Tibial nerve (tissue), 4 donors: ENCODE data around the gene DENND2A.

ENCODE experiments used
- EP300 ChIP-seq, 2 donors: sonication (generic); formaldehyde crosslinking; IDR thresholded peaks; one replicate each; pipeline ENCODE4 v1.6.1; 2017; ENCODE audit warnings: antibody characterized with exemption in 2 of 2, mild to moderate bottlenecking in 1 of 2
- POLR2A ChIP-seq, 2 donors: fragments of 450-650 bp; IDR thresholded peaks; one replicate each; pipeline ENCODE4 v1.6.1; 2017; ENCODE audit warnings: antibody characterized with exemption in 2 of 2, mild to moderate bottlenecking in 2 of 2, moderate library complexity in 2 of 2
- TF ChIP-seq, protein P1 (sequence below), 5 experiments: fragments of 200-600 bp in 3 of 5; fragments of 450-650 bp in 2 of 5; sonication (generic) in 3 of 5; IDR thresholded peaks; one replicate each; pipeline ENCODE4 v1.5.1; 2016 to 2019; ENCODE audit warnings: antibody characterized with exemption in 5 of 5, mild to moderate bottlenecking in 3 of 5, moderate library complexity in 2 of 5

GRCh38 chr7:140654109-140654387 lies 13.4 kb upstream of the DENND2A start:
- TF ChIP-seq, protein P1, sequence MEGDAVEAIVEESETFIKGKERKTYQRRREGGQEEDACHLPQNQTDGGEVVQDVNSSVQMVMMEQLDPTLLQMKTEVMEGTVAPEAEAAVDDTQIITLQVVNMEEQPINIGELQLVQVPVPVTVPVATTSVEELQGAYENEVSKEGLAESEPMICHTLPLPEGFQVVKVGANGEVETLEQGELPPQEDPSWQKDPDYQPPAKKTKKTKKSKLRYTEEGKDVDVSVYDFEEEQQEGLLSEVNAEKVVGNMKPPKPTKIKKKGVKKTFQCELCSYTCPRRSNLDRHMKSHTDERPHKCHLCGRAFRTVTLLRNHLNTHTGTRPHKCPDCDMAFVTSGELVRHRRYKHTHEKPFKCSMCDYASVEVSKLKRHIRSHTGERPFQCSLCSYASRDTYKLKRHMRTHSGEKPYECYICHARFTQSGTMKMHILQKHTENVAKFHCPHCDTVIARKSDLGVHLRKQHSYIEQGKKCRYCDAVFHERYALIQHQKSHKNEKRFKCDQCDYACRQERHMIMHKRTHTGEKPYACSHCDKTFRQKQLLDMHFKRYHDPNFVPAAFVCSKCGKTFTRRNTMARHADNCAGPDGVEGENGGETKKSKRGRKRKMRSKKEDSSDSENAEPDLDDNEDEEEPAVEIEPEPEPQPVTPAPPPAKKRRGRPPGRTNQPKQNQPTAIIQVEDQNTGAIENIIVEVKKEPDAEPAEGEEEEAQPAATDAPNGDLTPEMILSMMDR (IDR thresholded peaks at IDR 0.05) = no peak
- TF ChIP-seq EP300 (IDR thresholded peaks at IDR 0.05) (no peak), POLR2A (IDR thresholded peaks at IDR 0.05) (no peak)
